Amygdala (tissue), 56 donors: ENCODE data around the gene ADNP.
A peak's percentile ranks its signal among the peaks of the same experiment; 100 is the strongest.
"Not testable (repeated sequence)": the region's sequence is repeated elsewhere in the genome, so short reads cannot be mapped to it uniquely, and the experiment has no call there.

Experiments used
- DNase-seq, 56 donors: peaks; one replicate each; lab custom pipeline; 2025; lab: John Stamatoyannopoulos, UW

ADNP gene

DNA sequence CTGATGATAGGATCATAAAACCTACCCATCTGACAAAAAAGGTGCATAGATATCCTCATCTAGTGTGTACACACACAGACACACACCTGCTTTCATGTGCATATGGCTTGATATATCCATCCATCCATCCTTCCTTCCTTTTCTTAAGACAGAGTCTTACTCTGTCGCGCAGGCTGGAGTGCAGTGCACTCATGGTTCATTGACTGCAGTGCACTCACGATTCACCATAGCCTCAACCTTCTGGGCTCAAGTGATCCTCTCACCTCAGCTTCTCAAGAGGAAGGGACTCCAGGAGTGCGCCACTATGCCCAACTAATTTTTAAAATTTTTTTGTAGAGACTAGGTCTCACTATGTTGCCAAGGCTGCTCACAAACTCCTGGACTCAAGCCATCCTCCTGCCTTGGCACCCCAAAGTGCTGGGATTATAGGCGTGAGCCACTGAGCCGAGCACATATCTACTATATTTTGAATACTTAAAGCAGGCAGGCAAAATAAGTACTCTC, 27.1 kb downstream of the ADNP start:
- peak in 1 of 56 donors; percentile 10 for DNase-seq

DNA sequence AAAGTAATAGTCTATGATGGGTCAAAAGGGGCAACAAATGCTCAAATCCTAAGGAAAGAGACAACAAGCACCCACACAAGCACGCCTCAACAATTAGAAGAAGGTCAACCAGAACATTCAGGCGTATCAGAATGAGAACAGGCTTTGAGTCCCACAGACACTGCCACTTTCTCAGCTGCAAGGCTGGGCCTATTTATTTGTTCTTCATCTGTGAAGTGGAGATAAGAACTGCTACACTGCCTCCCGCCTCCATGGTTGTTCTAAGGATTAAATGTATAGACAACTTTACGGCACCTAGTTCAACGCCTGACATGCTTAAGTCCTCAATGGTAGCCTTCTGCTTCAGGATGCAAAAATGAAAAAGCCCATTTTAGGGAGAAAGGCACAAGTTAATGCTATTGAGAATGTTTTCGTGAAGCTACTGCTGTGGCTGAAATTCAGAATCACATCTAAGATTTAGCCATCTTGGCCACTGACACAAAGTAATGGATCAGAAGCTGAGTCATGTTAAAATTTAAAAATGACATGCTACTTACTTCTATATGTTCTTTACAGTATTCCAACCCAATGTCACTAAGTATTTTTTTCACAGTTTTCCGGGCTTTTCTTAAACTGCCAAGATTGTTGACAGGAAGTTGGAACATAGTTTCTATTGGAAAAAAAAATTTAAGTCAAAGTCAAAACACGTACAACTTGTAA, 27.7 kb downstream of the ADNP start:
- no peak for DNase-seq

DNA sequence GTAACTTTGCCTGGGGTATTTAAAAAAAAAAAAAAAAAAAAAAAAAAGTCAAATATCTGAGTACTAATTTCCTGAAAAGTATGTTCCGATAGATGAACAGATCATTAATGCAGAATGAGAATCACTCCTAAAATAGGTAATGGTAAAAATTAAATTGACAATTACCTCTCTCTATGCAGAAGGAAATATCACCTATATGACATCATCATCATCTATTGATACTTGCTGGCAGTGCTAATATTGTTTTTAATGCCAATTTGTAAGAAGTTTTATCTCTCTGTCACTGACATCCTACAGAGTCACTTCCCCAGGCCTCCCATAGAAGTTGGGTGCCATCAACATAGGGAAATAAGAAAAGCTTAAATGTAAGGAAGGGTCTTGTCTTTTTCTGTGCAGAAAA, 29.9 kb downstream of the ADNP start:
- DNase-seq: no peak

DNA sequence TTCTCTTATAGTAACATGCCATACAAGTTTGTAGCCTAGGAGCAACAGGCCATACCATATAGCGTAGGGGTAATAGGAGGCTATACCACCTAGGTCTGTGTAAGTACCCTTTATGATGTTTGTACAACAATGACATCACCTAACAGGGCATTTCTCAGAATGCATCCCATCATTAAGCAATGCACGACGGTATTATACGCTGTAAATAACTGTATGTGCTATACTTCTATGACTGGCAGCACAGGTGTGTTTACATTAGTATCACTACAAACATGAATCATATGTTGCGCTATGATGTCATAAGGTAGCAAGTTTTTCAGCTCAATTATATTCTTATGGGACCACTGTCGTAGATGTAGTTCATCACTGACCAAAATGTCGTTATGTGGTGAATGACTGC, 31.0 kb downstream of the ADNP start:
- no peak for DNase-seq

- no peak for DNase-seq
Measured at GRCh38 chr20:50898475-50898874, 32.8 kb downstream of the ADNP start.

DNA sequence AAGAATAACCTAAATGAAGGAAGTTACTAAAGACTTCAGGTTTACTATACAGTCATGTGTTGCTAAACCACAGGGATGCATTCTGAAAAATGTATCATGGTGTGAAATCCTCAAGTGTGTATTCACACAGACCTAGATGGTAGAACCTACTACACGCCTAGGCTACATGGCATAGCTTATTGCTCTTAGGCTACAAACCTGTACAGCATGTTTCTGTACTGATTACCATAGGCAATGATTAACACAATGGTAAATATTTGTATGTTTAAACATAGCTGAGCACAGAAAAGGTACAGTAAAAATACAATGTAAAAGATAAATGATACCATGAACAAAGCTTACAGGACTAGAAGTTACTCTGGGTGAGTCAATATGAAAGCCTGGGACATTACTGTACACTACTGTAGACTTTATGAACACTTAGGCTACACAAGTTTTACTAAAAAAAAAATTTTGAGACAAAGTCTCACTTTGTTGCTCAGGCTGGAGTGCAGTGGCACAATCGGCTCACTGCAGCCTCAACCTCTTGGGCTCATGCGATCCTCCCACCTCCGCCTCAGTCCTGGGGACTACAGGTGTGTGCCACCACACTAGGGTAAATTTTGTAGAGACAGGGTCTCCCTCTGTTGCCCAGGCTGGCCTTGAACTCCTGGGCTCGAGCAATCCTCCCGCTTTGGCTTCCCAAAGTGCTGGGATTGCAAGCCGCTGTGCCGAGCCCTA, 36.0 kb downstream of the ADNP start:
- DNase-seq: no peak

DNA sequence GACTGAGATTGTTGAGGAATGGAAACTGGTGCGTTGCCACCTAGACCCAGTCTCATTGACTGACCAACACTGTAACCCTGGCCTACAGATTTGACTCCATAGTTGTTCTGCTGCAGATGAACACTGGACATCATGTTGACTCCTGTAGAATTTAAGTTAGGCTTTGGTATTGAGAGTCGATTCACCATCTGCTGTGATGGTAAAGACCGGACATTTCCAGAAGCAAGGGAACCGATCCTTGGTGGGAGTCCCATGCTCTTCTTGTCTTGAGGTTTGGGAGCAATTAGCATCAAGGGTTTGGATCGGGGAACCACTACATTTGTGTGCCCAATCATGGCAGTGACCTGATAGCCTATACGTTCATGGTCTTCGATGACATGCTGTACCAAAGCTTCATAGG, 37.6 kb downstream of the ADNP start:
- DNase-seq: no peak

DNA sequence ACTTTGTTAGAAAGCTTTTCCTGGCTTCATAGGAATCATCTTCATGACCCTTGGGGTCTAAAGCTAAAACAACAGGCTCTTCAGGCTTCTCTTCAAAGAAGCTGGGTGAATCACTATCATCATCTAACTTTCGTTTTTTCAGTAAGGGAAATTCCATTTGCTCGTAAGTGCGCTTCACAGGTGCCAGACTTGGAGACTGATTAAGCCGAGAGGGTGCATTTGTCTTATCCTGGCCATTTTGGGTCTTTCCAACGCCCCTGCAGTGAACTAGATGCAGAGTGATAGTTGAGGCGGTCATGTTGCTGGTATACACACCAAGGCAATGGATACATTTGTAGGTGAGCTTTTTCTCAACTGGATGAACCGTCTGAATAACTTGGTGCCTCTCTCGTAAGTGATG, 38.8 kb downstream of the ADNP start:
- DNase-seq: no peak

DNA sequence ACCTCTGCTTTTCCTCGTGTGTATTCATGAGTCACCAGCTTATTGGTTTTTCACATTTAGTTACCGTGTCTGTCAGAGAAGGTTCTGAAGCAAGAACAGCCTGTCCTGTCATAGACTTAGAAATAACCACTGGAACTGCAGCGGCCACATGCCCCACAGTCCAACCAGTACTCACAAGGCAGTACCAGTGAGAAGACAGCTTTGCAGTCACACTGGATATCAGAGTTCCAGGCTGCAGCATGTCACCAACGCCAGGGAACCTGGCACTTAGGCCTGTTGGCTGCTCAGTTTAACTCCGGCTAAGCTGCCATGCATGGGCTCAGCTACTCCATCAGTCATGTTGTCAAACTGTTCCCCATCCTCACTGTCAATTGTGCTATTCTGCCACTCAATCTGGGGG, 40.1 kb downstream of the ADNP start:
- no peak for DNase-seq

- no peak for DNase-seq
Measured at GRCh38 chr20:50887576-50887975, 43.7 kb downstream of the ADNP start.

GRCh38 chr20:50886184-50886790, 45.0 kb downstream of the ADNP start:
- DNase-seq: no peak

GRCh38 chr20:50885781-50886180, 45.5 kb downstream of the ADNP start:
- no peak for DNase-seq

DNA sequence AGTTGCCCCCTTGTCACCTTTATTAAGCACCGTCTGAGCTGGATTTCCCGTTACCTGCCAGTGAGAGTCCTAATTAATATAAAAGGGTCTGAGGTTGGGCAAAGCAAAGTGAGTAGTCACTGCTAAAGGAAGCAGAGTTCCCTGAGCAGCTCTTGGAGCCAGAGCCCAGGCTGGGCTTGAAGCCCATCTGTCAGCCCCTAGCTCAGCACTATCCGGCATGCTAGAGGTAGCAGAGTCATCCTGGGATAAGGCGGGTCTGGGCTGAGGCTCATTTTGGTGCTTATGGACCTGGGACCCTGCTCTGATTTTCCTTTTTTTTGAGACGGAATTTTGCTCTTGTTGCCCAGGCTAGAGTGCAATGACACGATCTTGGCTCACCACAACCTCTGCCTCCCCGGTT, 46.2 kb downstream of the ADNP start:
- no peak for DNase-seq

- no peak for DNase-seq
Measured at GRCh38 chr20:50883856-50884255, 47.4 kb downstream of the ADNP start.

DNA sequence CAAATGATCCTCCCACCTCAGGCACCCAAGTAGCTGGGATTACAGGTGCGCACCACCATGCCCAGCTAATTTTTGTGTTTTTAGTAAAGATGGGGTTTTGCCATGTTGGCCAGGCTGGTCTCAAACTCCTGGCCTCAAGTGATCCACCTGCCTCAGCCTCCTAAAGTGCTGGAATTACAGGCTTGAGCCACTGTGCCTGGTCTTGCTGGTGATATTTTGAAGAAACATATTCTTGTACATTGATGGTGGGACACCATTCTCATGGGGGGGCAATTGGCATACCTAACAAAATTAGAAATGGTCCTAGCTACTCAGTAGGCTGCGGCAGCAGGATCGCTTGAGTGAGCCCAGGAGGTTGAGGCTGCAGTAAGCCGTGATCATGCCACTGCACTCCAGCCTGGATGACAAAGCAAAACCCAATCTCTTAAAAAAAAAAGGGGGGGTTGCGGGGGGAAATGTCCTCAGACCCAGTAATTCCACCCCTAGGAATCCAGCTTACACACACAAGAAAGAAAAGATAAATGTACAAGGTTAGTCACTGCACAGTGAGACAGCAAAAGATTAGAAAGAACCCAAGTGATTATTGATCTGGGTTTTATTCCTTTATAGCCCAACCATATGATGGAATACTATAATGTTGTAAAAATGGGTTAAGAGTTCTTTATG, 49.3 kb downstream of the ADNP start:
- DNase-seq: not testable (repeated sequence)

DNA sequence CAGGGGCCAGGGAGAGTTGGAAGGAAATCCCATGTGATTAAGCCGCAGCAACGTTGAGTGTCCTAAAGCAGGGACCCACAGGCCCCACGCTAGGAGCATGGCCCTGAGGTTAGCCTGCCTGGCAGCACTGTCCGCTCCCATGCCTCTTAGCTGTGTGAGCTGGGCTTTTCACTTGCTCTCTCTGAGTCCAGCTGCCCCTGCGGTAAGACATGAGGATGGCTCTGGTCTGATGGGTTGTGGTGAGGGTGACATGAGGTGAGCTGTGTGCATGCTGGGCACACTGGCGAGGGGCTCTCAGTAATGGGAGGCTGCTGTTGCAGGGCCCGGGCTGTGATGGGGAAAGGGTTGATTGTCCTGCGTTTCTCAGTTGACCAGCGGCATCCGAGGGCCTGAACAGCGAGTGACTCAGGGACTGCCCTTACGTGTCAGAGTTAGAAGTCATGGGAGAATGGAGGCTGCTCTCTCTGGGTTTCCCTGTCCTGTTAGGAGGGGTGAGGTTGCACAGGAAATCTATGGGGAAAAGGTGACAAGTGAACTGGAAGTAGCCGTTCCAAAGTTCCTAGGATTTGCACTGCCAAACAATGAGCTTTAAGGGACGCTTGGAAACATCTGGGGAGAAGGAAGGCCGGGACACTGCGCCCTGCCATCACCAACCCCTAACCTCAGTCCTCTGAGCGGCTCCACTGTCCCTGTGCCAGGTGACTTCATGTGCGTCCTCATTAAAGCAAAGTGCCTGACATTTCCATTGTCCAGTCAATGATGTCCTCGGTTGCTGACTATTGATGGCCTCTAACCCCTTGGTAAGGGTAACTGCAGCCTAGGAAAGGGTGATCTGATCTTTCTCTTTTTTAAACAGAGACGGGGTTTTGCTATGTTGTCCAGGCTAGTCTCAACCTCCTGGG, 51.3 kb downstream of the ADNP start:
- no peak for DNase-seq

- no peak for DNase-seq
Measured at GRCh38 chr20:50877232-50877743, 53.9 kb downstream of the ADNP start.

- DNase-seq: no peak
Measured at GRCh38 chr20:50876816-50877215, 54.4 kb downstream of the ADNP start.

DNA sequence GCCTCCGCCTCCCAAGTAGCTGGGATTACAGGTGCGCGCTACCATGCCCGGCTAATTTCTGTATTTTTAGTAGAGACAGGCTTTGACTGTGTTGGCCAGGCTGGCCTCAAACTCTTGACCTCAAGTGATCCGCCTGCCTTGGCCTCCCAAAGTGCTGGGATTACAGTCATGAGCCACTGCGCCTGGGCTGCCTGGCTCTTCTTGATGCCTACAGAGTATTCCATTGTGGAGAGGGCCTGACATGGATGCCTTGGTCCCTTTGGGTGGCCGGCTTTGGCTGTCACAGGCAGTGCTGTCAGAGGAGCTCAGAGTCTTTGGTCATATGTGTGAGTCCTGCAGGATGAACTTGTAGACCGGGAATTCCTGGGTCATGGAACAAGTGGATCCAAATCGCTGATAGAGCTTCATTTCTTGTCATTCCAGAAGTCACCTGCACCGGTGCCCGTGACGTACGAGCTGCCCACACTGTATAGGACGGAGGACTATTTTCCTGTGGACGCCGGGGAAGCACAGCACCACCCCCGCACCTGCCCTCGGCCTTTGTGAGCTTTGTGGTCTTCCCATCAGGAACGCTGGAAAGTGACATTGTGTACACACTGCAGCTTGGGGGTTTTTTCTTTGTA, 55.1 kb downstream of the ADNP start:
- DNase-seq: no peak
